GM21390 (cell line): Measurements from ENCODE around the gene NPDC1.
"Not testable (repeated sequence)": the region's sequence is repeated elsewhere in the genome, so short reads cannot be mapped to it uniquely, and the experiment has no call there.

Experiments used
- ATAC-seq: cut with Tn5 transposase; IDR thresholded peaks from one replicate; pipeline ENCODE4 v1.9.1; 2021; ENCODE audit not compliant: unreplicated experiment

NPDC1 gene

DNA sequence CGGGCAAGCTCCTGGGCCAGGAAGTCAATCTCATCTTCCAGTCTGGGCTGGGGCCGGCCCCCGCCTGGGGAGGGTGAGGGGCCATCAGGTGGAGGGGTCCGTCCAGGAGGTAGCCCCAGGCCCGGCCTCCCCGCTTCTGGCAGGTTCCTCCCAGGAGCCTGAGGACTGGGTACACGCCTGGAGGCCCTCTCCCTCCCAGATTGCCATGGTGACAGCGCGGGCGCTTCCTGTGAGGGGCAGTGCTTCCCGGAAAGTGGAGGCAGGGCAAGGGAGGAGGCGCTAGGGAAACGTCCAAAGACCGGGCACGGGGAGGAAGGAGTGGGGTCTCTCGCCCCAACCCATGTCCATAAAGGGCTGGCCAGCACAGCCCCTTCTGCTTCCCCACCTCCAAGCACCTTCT, 4.9 kb downstream of the NPDC1 start:
- no peak for ATAC-seq

DNA sequence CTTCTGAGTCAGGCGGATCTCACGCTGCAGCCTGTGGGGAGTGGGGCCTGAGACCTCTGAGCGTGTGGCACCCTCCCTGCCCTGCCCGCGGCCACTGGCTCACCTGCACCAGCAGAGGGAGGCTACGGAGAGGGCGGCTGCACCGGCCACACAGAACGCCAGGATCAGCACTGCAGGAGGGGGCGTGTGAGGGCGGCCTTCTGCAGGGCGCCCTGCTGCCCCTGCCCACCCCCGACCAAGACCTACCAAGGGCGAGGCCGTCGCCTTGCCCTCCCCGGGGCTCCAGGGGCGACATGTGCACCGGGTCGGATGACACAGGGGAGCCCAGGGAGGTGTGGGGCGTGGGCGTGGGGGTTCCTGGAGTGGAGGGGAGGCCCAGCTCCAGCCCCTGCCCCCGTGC, 5.4 kb downstream of the NPDC1 start:
- no peak for ATAC-seq

DNA sequence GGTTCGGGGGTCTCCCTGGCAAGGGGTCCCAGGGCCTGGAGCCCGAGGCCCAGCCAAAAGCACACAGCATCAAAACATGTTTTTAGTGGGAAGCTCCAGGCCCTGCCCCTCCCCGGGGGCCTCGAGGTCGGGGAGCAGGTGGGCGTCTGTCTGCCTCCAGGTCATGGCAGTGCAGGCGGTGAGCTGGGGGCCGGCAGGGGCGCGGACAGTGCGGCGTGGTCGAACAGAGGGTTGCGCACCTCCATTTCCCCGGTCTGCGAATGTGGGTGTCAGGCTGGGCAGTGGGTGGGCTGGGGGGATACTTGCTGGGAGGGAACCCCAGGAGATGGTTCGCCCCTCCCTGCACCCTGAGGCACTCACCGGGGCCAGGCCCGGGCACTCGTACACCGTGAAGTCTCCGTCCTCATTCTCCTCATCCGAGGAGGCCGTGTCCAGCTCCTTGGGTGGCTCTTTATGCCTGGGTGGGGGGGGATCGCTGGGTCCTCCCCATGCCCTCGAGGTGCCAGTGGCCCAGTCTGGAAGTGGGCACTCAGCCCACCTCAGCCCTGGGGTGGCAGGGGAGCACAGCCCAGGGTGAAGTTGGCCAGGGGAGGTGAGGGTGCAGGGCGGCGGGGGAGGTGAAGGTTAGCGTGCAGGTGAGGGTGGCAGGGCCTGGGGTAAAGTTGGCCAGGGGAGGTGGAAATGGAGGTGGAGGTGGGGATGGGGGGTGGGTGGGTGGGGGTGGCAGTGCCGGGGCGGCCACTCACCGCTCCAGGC, 6.2 kb downstream of the NPDC1 start:
- ATAC-seq, result no peak

DNA sequence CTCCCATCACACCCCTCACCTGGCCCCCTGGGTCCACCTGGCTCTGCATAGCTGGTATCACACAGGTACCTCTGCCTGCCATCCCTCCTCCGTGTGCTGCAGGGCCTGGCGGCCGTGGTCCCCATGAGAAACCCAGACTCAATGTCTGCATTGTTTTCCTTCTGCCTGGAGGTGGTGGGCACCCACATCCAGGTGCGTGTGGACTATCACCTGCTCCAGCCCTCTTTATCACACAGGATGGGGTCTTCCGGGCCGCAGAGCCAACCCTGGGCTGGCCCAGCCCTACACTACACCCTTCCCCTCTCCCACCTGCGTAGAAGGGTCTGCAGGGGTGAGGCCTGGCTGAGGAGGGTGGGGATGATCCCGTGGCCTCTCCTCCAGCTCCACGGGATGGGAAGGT, 7.1 kb downstream of the NPDC1 start:
- no peak for ATAC-seq

DNA sequence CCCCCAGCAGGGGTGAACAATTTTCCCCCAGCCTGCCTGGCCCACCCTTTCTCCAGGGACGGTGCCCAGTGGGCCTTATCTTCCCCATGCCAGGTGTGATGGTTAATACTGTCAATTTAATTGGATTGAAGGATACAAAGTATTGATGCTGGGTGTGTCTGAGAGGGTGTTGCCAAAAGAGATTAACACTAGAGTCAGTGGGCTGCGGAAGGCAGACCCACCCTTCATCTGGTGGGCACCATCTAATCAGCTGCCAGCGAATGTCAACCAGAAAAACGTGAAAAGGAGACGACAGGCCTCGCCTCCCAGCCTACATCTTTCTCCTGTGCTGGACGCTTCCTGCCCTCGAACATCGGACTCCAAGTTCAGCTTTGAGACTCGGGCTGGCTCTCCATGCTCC, 8.5 kb downstream of the NPDC1 start:
- ATAC-seq, result no peak

DNA sequence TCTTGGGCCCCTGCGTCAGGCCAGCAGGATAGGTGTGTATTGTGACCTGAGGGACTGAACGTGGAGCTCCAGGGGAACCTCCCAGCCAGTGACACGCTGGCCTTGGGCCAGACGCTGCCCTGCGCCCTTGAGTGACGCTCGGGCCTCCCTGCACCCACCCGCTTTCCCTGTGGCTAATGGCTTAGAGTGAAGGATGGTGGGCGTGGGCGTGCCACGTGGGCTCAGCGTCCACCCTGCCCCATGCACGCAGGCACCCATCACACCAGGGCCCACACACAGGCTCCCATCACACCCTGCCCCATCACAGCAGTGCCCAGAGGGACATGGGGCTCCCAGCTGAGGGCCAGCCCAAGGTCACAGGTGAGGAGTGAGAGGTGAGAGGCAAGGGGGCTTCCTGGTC, 8.9 kb downstream of the NPDC1 start:
- no peak for ATAC-seq

DNA sequence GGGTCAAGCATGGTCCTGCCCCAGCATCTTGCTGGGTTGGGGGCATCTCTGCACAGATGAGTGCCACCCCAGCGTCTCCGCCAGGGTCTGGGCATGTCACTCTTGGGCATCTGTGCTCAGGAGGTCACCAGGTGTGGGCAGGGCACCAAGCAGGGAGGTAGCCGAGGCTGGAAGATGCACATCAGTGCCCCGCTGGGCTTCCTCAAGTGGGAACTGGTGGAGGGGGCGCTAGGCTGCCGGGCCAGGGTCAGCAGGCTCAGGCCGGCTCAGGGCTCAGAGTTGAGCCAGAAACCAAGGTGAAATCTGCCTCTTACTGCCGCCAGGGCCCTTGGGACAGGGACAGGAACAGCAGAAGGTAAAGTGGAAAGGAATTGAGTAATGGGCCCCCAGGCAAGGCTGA, 10.0 kb downstream of the NPDC1 start:
- no peak for ATAC-seq

DNA sequence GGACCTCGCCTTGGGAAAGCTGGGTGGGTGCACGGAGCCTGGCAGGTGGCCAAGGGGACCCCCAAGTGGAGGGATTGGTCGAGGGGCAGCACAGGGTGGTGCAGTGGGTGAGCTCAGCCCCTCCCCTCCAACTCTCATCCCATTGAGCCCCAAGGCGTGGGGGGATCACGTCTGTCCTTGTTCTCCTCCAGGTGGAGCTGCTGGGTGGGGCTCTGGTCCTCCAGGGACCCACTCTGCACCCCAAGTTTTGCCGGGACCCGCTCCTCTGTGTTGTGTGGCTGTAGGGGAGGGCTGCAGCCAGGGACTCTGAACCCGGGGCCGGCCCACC, 10.5 kb downstream of the NPDC1 start:
- no peak for ATAC-seq

DNA sequence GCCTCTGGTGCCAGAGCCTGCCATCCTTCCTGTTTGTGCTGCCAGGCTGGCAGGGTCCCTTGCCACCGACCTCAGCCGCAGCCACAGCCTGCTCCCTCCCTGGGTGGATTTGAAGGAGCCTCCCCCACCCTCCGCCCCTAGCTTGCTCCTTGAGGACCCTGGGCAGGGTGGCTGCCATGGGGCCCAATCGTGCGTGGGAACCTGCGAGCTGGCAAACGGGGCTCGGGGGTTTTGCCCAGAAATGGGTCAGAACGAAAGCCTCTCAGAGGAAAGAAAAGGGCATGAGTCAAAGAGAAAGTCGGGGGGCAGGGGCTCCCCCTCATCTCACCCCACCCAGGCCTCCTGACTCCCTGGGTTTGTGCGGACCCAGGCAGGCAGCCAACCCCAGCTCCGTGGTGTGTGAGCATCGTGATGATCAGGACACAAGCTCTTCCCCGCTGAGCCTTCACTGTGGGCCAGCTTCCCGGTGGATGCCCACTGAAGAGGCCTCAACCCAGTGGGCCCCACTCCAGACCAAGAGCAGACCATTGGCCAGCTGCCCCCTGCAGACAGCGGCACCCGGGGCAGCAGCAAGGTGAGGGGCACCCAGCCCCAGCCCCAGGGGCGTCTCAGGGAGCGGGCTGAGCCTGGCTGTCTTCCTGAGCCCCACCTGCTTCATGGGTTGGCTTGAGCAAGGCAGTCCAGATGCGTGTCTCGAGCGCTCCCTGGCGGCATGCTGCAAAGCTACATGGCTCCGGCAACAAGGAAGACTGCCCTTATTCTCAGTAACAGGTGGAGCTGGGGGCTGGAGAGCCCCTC, 11.1 kb downstream of the NPDC1 start:
- no peak for ATAC-seq

DNA sequence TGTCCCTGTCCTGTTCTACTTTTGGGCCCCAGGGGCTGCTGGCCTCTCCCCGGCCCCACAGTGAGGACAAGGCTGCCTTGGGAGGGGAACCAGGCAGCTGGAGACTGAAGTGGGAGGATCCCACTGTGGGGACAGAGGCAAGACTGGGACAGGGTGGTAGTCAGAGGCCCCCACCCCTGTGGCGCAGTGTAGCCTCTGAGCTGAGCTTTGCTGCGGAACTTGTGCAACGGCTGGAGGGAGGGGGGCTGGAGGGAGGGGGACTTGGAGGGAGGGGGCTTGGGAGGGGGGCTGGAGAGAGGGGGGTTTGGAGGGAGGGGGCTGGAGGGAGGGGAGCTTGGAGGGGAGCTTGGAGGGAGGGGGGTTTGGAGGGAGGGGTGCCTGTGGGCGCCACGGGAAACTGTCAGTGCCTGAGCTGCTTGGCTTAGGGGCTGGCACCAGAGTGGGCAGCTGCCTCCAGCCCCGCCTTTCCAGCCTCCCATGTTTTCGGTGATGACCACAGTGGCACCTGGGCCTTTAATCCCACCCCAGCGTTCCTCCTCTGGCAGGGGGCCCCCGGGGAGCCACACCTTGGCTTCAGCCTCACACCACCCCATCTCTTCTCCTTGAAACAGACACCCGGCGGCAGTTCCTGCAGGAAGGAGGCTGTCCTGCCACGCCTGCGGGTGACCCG, 11.8 kb downstream of the NPDC1 start:
- no peak for ATAC-seq

DNA sequence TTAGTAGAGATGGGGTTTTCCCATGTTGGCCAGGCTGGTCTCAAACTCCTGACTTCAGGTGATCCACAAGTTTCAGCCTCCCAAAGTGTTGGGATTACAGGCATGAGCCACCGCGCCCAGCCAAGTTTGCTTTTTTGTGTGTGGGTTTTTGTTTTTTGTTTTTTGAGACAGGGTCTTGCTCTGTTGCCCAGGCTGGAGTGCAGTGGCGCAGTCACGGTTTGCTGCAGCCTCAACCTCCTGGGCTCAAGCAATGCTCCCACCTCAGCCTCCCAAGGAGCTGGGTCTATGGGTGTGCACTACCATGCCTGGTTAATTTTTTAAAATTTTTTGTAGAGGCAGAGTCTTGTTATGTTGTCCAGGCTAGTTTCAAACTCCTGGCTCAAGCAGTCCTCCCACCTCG, 12.5 kb downstream of the NPDC1 start:
- not testable (repeated sequence) for ATAC-seq

DNA sequence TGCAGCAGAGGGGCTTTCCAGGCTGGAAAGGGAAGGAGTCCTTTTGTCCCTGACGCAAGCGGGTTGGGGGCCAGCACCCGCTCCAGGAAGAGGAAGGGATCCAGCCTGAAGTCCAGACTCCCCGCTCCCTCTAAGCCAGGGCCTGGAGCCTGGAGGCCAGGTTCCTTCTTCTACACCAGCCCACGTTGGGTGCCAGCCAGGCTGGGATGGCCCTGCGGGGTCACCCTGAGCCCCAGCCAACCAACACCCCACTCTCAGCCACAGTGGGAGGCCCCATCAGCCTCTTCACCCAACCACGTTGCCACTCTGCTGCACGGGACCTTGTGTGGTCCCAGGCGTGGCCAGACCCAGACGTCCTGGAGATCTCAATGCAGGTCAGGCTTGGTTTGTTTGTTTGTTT, 13.1 kb downstream of the NPDC1 start:
- no peak for ATAC-seq

DNA sequence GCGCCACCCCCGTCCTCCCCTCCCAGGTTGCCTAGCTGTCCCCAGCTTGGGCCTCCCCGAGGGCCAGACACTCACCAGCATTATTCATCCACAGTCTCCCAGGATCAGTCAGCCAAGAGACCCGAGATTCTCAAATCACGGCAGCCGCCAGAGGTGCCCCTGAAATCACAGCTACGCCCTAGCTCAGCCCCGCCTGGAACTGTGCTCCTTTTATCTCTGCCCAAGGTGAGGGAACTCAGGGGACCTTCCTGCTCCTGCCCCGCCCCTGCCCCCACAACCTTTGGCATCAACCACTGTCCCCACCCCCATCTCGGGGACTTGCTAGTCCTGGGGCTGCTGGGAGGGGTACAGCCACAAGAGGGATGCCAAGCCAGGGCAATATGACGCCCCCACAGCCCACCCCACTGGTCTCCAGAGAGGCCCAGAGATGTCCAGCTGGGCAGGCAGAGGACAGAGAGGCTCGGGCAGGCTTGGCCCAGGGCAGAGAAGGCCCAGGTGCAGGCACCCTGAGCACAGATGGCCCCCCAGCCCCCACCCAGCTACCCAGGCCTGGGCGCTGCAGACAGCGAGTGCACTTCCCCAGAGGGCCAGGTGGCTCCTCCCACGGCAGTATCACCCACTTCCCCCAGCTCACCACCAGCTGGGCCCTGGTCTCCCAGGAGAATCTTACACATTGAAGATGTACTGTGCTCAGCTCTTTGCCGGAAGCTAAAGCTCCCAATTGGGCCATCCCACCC, 13.9 kb downstream of the NPDC1 start, which contains the start of gene FUT7:
FUT7 (minus strand) TSS at position 185 of the 737 bp plus-strand sequence; CDS start at position 88, 97 bp downstream.
- ATAC-seq, result no peak

DNA sequence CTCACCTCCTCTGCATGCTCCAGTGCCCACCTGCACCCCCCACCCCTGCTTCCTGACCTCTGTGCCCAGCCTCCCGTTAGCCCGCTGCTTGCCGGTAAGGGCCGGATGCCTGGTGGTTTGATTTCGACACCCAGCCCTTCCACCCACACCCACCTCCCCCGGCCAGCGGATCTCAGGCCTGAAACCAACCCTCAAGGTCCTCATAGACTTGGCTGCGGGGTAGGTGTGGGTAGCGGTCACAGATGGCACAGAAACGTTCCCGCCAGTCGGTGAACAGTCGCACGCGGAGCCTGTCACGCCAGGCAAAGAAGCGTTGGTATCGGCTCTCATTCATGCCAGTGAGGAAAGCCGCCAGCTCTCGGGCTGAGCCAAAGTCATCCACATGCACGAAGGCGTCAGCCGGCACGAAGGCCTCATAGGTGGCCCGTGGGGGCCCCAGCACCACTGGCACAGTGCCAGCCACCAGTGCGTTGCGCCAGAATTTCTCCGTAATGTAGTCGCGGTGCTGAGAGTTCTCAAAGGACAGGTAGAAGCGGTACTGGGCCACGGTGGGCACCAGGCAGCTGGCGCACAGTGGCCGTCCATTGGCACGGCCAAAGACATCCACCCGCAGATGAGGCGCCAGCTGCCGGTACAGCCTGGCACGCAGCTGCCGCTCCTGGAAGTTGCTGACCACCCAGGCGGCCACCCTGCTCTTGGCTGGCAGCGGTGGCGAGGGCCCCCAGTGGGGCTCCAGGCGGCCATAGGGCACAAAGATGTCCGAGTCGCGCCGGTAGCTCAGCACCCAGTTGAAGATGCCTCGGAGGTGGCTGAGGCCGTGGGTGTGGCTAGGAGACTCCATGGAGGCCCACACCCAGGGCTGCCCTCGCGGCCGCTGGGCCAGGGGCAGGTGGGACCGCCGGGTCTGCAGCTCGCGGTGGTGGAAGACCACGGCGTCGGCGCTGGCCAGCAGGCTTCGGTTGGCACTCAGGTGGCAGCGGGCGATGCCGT, 15.1 kb downstream of the NPDC1 start:
- ATAC-seq, result no peak

DNA sequence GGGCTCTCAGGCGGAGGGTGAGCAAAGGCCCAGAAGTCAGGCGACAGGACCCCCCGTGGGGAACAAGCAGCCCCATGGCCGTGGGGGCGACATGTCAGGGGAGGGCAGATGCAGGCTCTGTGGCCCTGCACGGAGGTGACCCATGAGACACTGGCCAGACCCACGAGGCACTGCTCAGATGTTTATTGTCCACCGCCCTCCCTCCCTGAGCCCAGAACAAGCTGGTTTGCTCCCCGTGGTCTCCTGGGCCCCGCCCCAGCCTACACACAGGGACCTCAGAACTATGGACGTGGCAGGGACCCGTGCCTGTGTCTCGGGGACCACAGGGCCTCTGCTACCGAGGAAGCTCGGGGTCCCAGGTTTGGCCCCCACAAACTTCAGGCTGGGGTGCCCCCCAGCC, 16.0 kb downstream of the NPDC1 start:
- ATAC-seq, result no peak

DNA sequence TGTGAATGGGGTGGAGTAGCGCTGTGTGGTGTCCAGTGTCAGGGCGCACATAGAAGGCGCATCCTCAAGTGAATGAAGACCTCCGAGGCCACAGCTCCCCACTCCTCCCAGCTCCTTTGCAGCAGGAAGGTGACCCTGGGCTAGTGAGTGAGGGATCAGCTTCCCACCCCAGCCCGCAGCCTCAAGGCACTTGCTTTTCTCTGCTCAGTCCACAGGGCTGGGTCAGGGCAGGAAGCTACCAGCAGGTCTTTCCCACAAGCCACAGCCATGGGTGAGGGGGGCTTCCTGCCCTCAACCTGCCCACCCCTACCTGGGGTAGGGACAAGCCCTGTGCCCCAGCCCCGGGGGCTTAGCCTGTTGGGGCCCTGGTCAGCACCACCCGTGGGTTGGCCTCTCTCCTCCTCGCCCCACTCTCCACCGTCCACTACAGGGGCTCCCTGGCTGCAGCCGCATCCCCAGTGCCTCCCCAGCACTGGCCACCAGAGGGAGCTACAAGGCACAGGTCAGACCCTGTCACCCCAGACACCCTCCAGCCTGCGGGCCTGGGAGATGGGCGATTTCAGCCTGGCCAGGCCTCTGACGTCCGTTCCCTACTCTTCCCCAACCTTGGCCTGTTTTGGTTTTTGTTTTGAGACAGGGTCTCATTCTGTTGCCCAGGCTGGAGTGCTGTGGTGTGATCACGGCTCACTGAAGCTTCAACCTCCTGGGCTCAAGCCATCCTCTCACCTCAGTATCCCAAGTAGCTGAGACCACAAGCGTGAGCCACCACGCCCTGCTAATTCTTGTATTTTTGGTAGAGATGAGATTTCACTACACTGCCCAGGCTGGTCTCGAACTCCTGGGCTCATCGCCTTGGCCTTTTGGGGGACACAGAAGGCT, 16.7 kb downstream of the NPDC1 start:
- peak; percentile 44 for ATAC-seq

DNA sequence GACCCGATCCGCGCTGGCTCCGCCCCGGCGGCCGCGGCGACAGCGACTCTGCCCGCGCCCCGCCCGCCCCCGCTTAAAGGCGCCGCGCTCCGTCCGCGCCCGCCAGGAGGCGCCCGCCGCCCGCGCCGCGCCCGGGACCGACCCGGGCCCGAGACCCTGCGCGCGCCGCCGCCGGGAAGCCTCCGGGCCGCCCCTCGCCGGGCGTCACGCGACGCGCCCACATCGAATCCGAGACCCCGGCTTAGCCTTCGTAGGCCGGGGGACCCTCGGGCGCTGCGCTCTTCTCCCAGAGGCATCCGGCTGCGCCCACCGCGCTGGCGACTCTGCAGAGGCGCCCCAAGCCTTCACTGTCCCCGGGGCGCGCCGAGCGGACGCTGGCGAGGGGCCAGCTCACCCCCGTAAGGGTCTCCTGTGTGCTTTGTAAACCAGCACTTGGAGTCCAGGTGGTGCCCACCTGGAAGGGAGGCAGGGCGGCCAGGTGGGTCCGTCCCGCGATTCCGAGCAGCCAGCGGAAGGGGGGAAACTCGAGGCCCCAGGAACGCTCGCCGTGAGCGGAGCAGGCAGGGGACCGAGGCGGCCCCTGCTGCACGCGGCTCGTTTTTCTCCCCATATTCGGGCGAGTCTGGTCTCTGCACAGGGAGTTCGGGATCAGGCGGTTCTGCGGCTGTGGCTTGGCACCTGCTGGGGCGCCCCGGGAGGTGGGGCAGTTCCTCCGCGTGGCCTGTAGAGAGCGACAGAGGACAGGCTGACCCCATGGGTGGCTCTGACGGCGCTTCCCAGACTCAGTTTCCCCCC, 17.5 kb downstream of the NPDC1 start:
- ATAC-seq, result peak; percentile 45
